ENCODE data around the gene ESYT2. TPM values are rescaled to one million over a fixed set of nuclear protein-coding genes. Genes with fewer than 3 reads are reported as not detected.
A peak's percentile ranks its signal among the peaks of the same experiment; 100 is the strongest.
"Not testable (repeated sequence)": the region's sequence is repeated elsewhere in the genome, so short reads cannot be mapped to it uniquely, and the experiment has no call there.

ESYT2 gene
- total RNA-seq, 1 donor from 2014 or later, result 62.4 TPM

GRCh38 chr7:158847451-158847866 is 18.1 kb upstream of the ESYT2 start:
- intact Hi-C loops (cut with micrococcal nuclease), result loop anchor here (1.0 to 2.0 kb wide), 2 partner anchors 9 to 17 kb away; partner anchors contain the start of gene DYNC2I1
- peaks cover 4% of the 10 kb centered on the region for H3K36me3 Mint-ChIP-seq (ENCODE audit: low read depth)
- H3K27me3 Mint-ChIP-seq (ENCODE audit: low read depth), result no peaks in the 10 kb centered on the region
- H3K4me1 Mint-ChIP-seq (ENCODE audit: low read depth), result peaks cover 20% of the 10 kb centered on the region
- no peak for DNase-seq (ENCODE audit: low spot score)
- peak overlapping the region; percentile 91 for H3K27ac Mint-ChIP-seq
- peak overlapping the region; percentile 45 for H3K4me3 Mint-ChIP-seq (ENCODE audit: low read depth)
- no peaks in the 10 kb centered on the region for H3K9me3 Mint-ChIP-seq

DNA sequence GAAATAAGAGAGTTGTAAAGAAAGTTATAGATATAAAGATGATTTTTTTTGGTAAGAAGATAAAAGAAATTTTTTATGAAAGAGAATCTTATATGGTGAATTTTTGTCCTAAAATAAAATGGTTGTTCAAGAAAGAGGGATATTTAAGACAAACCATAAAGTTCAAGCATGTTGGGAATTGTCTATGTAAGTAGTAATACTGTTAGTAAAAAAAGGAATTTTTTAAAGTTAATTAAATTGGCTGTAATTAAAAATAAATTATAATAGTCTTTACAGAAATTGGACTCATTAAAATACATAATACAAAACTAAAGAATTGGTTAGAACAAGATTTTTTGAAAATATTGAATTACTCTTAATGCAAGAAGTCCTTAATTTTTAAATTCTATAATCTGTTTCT is 17.0 kb upstream of the ESYT2 start:
- H3K27me3 Mint-ChIP-seq (ENCODE audit: low read depth), result no peaks in the 10 kb centered on the region
- intact Hi-C loops (cut with micrococcal nuclease), result loop anchor here (2.0 kb wide), 1 partner anchor 16 kb away; no protein-coding TSS in a partner anchor
- H3K9me3 Mint-ChIP-seq, result no peaks in the 10 kb centered on the region
- peaks cover 23% of the 10 kb centered on the region for H3K4me1 Mint-ChIP-seq (ENCODE audit: low read depth)
- H3K4me3 Mint-ChIP-seq (ENCODE audit: low read depth), result no peak overlapping the region
- DNase-seq (ENCODE audit: low spot score), result no peak
- H3K27ac Mint-ChIP-seq, result no peak overlapping the region
- H3K36me3 Mint-ChIP-seq (ENCODE audit: low read depth), result peaks cover 4% of the 10 kb centered on the region

DNA sequence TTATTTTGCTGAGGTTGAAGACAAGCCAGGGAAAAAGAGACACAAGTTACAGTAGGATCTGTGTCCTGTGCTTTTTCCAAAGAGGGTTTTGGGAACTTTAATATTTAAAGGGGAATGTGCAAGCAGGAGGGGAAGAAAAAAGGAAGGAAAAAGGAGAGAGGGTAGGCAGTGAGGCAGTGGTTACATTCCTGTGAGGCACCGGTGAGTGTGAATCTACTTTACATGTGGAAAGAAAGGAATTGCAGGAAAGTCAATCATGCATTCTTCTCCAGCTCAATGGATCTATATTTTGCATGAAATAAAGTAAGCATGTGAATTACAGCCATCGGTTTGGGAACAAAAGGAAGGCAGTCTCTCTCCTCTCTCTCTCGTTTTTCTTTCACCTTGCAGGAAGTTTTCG is 14.5 kb upstream of the ESYT2 start:
- H3K36me3 Mint-ChIP-seq (ENCODE audit: low read depth), result peaks cover 4% of the 10 kb centered on the region
- H3K4me3 Mint-ChIP-seq (ENCODE audit: low read depth), result no peak overlapping the region
- H3K9me3 Mint-ChIP-seq, result no peaks in the 10 kb centered on the region
- no peak overlapping the region for H3K27ac Mint-ChIP-seq
- peaks cover 18% of the 10 kb centered on the region for H3K4me1 Mint-ChIP-seq (ENCODE audit: low read depth)
- DNase-seq (ENCODE audit: low spot score), result no peak
- intact Hi-C loops (cut with micrococcal nuclease), result no loop called here
- H3K27me3 Mint-ChIP-seq (ENCODE audit: low read depth), result no peaks in the 10 kb centered on the region

DNA sequence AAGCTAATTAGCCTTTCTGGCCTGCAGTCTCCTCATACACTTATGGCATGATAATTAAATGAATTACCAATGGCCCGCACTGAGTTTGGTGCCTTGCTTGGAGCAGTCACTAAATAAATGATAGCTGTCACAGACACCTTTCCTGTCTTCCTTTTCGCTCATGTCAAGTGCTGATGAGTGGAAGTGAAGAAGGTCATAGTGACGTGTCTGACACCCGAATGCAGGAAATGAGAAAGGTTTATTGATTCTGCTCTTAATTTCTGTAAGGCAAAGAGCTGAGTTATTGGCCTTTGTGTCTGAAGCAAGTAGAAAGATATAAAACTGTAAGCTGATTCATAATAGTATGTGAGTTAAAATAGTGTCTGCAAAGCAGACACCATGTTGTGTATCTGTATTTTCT is 13.2 kb upstream of the ESYT2 start:
- intact Hi-C loops (cut with micrococcal nuclease), result no loop called here
- Mint-ChIP-seq H3K27ac (peak overlapping the region; percentile 24), H3K36me3 (ENCODE audit: low read depth) (peaks cover 4% of the 10 kb centered on the region), H3K9me3 (no peaks in the 10 kb centered on the region), H3K4me1 (ENCODE audit: low read depth) (peaks cover 11% of the 10 kb centered on the region), H3K4me3 (ENCODE audit: low read depth) (no peak overlapping the region), H3K27me3 (ENCODE audit: low read depth) (no peaks in the 10 kb centered on the region)
- no peak for DNase-seq (ENCODE audit: low spot score)

GRCh38 chr7:158840604-158841003 is 11.3 kb upstream of the ESYT2 start:
- no peak overlapping the region for H3K4me3 Mint-ChIP-seq (ENCODE audit: low read depth)
- intact Hi-C loops (cut with micrococcal nuclease), result no loop called here
- H3K4me1 Mint-ChIP-seq (ENCODE audit: low read depth), result peaks cover 6% of the 10 kb centered on the region
- H3K27me3 Mint-ChIP-seq (ENCODE audit: low read depth), result no peaks in the 10 kb centered on the region
- H3K9me3 Mint-ChIP-seq, result no peaks in the 10 kb centered on the region
- H3K27ac Mint-ChIP-seq, result no peak overlapping the region
- H3K36me3 Mint-ChIP-seq (ENCODE audit: low read depth), result no peaks in the 10 kb centered on the region
- no peak for DNase-seq (ENCODE audit: low spot score)

GRCh38 chr7:158839177-158839576 is 9.9 kb upstream of the ESYT2 start:
- H3K27ac Mint-ChIP-seq; H3K27me3 Mint-ChIP-seq (ENCODE audit: low read depth); H3K9me3 Mint-ChIP-seq; H3K4me1 Mint-ChIP-seq (ENCODE audit: low read depth); DNase-seq (ENCODE audit: low spot score); H3K4me3 Mint-ChIP-seq (ENCODE audit: low read depth); intact Hi-C loops (cut with micrococcal nuclease); H3K36me3 Mint-ChIP-seq (ENCODE audit: low read depth): not testable (repeated sequence)

- Mint-ChIP-seq H3K27ac (no peak overlapping the region), H3K9me3 (no peaks in the 10 kb centered on the region), H3K36me3 (ENCODE audit: low read depth) (no peaks in the 10 kb centered on the region), H3K4me1 (ENCODE audit: low read depth) (peaks cover 6% of the 10 kb centered on the region), H3K27me3 (ENCODE audit: low read depth) (no peaks in the 10 kb centered on the region), H3K4me3 (ENCODE audit: low read depth) (no peak overlapping the region)
- DNase-seq (ENCODE audit: low spot score), result no peak
- intact Hi-C loops (cut with micrococcal nuclease), result no loop called here
Observed at GRCh38 chr7:158837790-158838637, 8.7 kb upstream of the ESYT2 start.

- Mint-ChIP-seq H3K9me3 (no peaks in the 10 kb centered on the region), H3K27me3 (ENCODE audit: low read depth) (peaks cover 6% of the 10 kb centered on the region), H3K4me1 (ENCODE audit: low read depth) (no peaks in the 10 kb centered on the region), H3K27ac (no peak overlapping the region), H3K4me3 (ENCODE audit: low read depth) (no peak overlapping the region), H3K36me3 (ENCODE audit: low read depth) (no peaks in the 10 kb centered on the region)
- no peak for DNase-seq (ENCODE audit: low spot score)
- intact Hi-C loops (cut with micrococcal nuclease), result no loop called here
Observed at GRCh38 chr7:158836692-158837091, 7.4 kb upstream of the ESYT2 start.

GRCh38 chr7:158834878-158835784 is 5.8 kb upstream of the ESYT2 start:
- intact Hi-C loops (cut with micrococcal nuclease), result no loop called here
- Mint-ChIP-seq H3K9me3 (no peaks in the 10 kb centered on the region), H3K27me3 (ENCODE audit: low read depth) (peaks cover 6% of the 10 kb centered on the region), H3K27ac (no peak overlapping the region), H3K4me3 (ENCODE audit: low read depth) (no peak overlapping the region), H3K4me1 (ENCODE audit: low read depth) (peaks cover 8% of the 10 kb centered on the region), H3K36me3 (ENCODE audit: low read depth) (no peaks in the 10 kb centered on the region)
- DNase-seq (ENCODE audit: low spot score), result no peak

DNA sequence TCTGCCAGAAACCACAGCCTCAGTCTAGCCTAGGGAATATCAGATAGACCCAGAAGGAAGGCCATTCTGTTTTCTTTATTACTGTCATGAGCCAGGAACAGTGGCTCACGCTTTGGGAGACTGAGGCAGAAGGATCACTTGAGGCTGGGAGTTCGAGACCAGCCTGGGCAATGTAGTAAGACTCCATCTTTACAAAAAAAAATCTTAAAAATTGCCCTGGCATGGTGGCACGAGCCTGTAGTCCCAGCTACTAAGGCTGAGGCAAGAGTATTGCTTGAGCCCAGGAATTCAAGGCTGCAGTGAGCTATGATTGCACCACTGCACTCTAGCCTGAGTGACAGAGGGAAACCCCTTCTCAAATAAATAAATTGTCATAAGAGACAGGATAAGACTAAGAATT is 3.7 kb upstream of the ESYT2 start:
- H3K27me3 Mint-ChIP-seq (ENCODE audit: low read depth), result peaks cover 6% of the 10 kb centered on the region
- DNase-seq (ENCODE audit: low spot score), result no peak
- no peaks in the 10 kb centered on the region for H3K9me3 Mint-ChIP-seq
- H3K36me3 Mint-ChIP-seq (ENCODE audit: low read depth), result peaks cover 2% of the 10 kb centered on the region
- H3K27ac Mint-ChIP-seq, result no peak overlapping the region
- intact Hi-C loops (cut with micrococcal nuclease), result no loop called here
- H3K4me3 Mint-ChIP-seq (ENCODE audit: low read depth), result no peak overlapping the region
- H3K4me1 Mint-ChIP-seq (ENCODE audit: low read depth), result peaks cover 9% of the 10 kb centered on the region

- H3K36me3 Mint-ChIP-seq (ENCODE audit: low read depth), result peaks cover 10% of the 10 kb centered on the region
- peaks cover 18% of the 10 kb centered on the region for H3K4me1 Mint-ChIP-seq (ENCODE audit: low read depth)
- intact Hi-C loops (cut with micrococcal nuclease), result loop anchor here (2.0 kb wide), 1 partner anchor 15 kb away; no protein-coding TSS in a partner anchor
- DNase-seq (ENCODE audit: low spot score), result no peak
- H3K9me3 Mint-ChIP-seq, result no peaks in the 10 kb centered on the region
- H3K27ac Mint-ChIP-seq, result no peak overlapping the region
- peaks cover 6% of the 10 kb centered on the region for H3K27me3 Mint-ChIP-seq (ENCODE audit: low read depth)
- no peak overlapping the region for H3K4me3 Mint-ChIP-seq (ENCODE audit: low read depth)
Observed at GRCh38 chr7:158831738-158832091, 2.4 kb upstream of the ESYT2 start.

DNA sequence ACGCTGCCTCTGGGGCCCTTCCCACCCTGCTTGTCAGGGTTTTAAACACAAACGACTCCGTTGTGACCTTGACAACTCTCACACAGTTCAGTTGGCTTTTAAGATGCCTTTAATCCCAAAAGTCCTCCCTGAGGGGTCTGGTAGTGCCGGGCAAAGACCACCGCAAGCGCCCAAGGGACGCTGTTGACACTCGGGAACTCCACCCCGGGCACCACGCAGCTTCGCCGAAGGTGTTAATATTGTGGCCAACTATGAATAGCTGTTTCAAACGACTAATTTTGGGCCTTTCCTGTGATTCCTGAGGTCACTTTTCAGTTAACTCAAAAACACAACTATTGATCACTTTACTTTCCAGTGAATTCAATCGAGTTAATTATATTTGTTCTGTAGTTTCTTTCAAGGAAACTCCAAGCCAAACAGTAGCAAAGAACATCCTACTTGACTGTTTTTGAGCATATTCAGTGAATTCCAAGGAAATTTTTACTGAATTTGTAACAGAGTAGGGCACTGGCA is 958 bp upstream of the ESYT2 start:
- Mint-ChIP-seq H3K36me3 (ENCODE audit: low read depth) (peaks cover 18% of the 10 kb centered on the region), H3K27me3 (ENCODE audit: low read depth) (peaks cover 6% of the 10 kb centered on the region), H3K4me1 (ENCODE audit: low read depth) (peaks cover 25% of the 10 kb centered on the region), H3K27ac (peak overlapping the region; percentile 79), H3K9me3 (no peaks in the 10 kb centered on the region), H3K4me3 (ENCODE audit: low read depth) (peak overlapping the region; percentile 76)
- intact Hi-C loops (cut with micrococcal nuclease), result loop anchor here (1.0 to 2.0 kb wide), 2 partner anchors 17 to 33 kb away; no protein-coding TSS in a partner anchor
- no peak for DNase-seq (ENCODE audit: low spot score)

Measured in activated T-helper 2 cell treated with anti-CD3 and anti-CD28 coated beads, Interferon-gamma antibody, Interleukin-2, Interleukin-4, amounts not matched to agents 10 μg/mL and 5 μg/mL and 100 μg/mL, durations not matched to agents 14 hours and 24 hours and 36 hours (primary cell).